ENCODE measurements around the gene NRF1.

Gene NRF1

GRCh38 chr7:129799350-129799955, 187.9 kb downstream of the NRF1 start:
- Mint-ChIP-seq H3K27ac (no peak overlapping the region), H3K4me1 (no peaks in the 10 kb centered on the region), H3K36me3 (ENCODE audit: low read depth) (no peaks in the 10 kb centered on the region), H3K4me3 (no peak overlapping the region), H3K27me3 (peaks cover 4% of the 10 kb centered on the region), H3K9me3 (no peaks in the 10 kb centered on the region)
- ATAC-seq (no peak), DNase-seq (no peak)

GRCh38 chr7:129800901-129801300, 189.4 kb downstream of the NRF1 start:
- Mint-ChIP-seq H3K27ac (no peak overlapping the region), H3K4me3 (no peak overlapping the region), H3K9me3 (no peaks in the 10 kb centered on the region), H3K4me1 (no peaks in the 10 kb centered on the region), H3K36me3 (ENCODE audit: low read depth) (no peaks in the 10 kb centered on the region), H3K27me3 (peaks cover 4% of the 10 kb centered on the region)
- ATAC-seq (no peak), DNase-seq (no peak)

- Mint-ChIP-seq H3K27me3 (peaks cover 4% of the 10 kb centered on the region), H3K36me3 (ENCODE audit: low read depth) (no peaks in the 10 kb centered on the region), H3K4me3 (no peak overlapping the region), H3K27ac (no peak overlapping the region), H3K9me3 (no peaks in the 10 kb centered on the region), H3K4me1 (no peaks in the 10 kb centered on the region)
- ATAC-seq, result no peak
- no peak for DNase-seq
Observed at GRCh38 chr7:129801882-129802281, 190.4 kb downstream of the NRF1 start.

GRCh38 chr7:129803546-129804081, 192.1 kb downstream of the NRF1 start:
- Mint-ChIP-seq H3K4me1 (no peaks in the 10 kb centered on the region), H3K9me3 (no peaks in the 10 kb centered on the region), H3K27ac (no peak overlapping the region), H3K4me3 (no peak overlapping the region), H3K36me3 (ENCODE audit: low read depth) (no peaks in the 10 kb centered on the region), H3K27me3 (peaks cover 4% of the 10 kb centered on the region)
- no peak for DNase-seq
- no peak for ATAC-seq

GRCh38 chr7:129804111-129804889, 192.8 kb downstream of the NRF1 start:
- DNase-seq, result no peak
- H3K4me1 Mint-ChIP-seq, result no peaks in the 10 kb centered on the region
- no peaks in the 10 kb centered on the region for H3K9me3 Mint-ChIP-seq
- H3K27ac Mint-ChIP-seq, result no peak overlapping the region
- H3K27me3 Mint-ChIP-seq, result peaks cover 4% of the 10 kb centered on the region
- no peaks in the 10 kb centered on the region for H3K36me3 Mint-ChIP-seq (ENCODE audit: low read depth)
- H3K4me3 Mint-ChIP-seq, result no peak overlapping the region
- no peak for ATAC-seq

- H3K4me3 Mint-ChIP-seq, result no peak overlapping the region
- H3K9me3 Mint-ChIP-seq, result no peaks in the 10 kb centered on the region
- no peaks in the 10 kb centered on the region for H3K4me1 Mint-ChIP-seq
- no peaks in the 10 kb centered on the region for H3K36me3 Mint-ChIP-seq (ENCODE audit: low read depth)
- ATAC-seq (no peak), DNase-seq (no peak)
- H3K27me3 Mint-ChIP-seq, result peaks cover 4% of the 10 kb centered on the region
- no peak overlapping the region for H3K27ac Mint-ChIP-seq
Observed at GRCh38 chr7:129804890-129805719, 193.6 kb downstream of the NRF1 start.
